Activated T-cell treated with anti-CD3 and anti-CD28 coated beads for 48 hours (primary cell): ENCODE measurements around the gene ZNF619.

Source experiments
- DNase-seq: peaks from one replicate; pipeline ENCODE4 v3.0.0-alpha.2; 2020; ENCODE audit warnings: low read depth

Gene ZNF619

DNA sequence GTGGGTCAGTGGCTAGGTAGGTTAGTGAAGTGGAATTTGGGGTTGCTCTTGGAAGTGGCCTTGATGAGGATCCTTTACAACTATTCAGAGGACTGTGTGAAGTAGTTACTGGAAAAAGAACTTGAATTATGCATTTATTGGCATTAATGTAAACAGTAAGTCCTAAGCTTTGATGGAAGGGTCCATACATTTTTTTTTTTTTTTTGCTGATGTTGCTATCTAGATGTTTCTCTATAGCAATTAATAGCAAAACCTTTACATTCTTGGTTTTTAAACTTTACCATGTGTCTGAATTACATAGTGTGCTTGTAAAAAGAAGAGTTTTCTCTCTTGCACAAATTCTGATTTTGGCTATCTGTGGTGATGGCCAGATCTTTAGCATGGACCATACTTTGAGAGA is 57.4 kb downstream of the ZNF619 start:
- no peak for DNase-seq
